Body of pancreas (tissue), 4 donors: ENCODE results near the gene OR2V2. TPM values are rescaled to one million over a fixed set of nuclear protein-coding genes. Genes with fewer than 3 reads are reported as not detected.
A peak's percentile ranks its signal among the peaks of the same experiment; 100 is the strongest.
"Not testable (repeated sequence)": the region's sequence is repeated elsewhere in the genome, so short reads cannot be mapped to it uniquely, and the experiment has no call there.

Experiments used
- ATAC-seq: fragments of 150-250 bp; one replicate; pipeline ENCODE4 v1.9.1; 2016
- DNase-seq, 4 donors: peaks; one replicate each; pipeline ENCODE4 v3.0.0-alpha.2; 2019
- H3K27ac ChIP-seq, 4 donors: fragments of 200-600 bp; sonication (generic); 1 replicate in 3 of 4; 2 replicates in 1 of 4; pipeline versions ENCODE4 v1.5.1 to v1.6.1; 2016 to 2019; ENCODE audit warnings: mild to moderate bottlenecking in 1 of 4, mixed read lengths in 1 of 4, moderate library complexity in 1 of 4
- H3K27me3 ChIP-seq, 2 donors: fragments of 200-600 bp; sonication (generic); one replicate each; pipeline ENCODE4 v1.6.0; 2016; ENCODE audit warnings: mild to moderate bottlenecking in 1 of 2
- H3K36me3 ChIP-seq, 2 donors: fragments of 200-600 bp; sonication (generic); replicated peaks in 1 of 2; 2 replicates each; pipeline ENCODE4 v1.5.1; 2016; ENCODE audit warnings: low read depth in 2 of 2; ENCODE audit not compliant: insufficient read depth in 1 of 2
- H3K4me1 ChIP-seq: fragments of 200-600 bp; sonication (generic); one replicate; pipeline ENCODE4 v1.6.0; 2016
- H3K4me3 ChIP-seq, 2 donors: fragments of 200-600 bp; sonication (generic); 1 replicate in 1 of 2; 2 replicates in 1 of 2; pipeline ENCODE4 v1.5.1; 2016 to 2019
- H3K9me3 ChIP-seq, 3 donors: fragments of 200-600 bp; sonication (generic); 1 replicate in 2 of 3; 2 replicates in 1 of 3; pipeline ENCODE4 v1.5.1; 2016
- POLR2A ChIP-seq, 3 donors: fragments of 450-650 bp; IDR thresholded peaks; one replicate each; pipeline ENCODE4 v1.6.1; 2016; ENCODE audit warnings: antibody characterized with exemption in 3 of 3, mild to moderate bottlenecking in 2 of 3
- WGBS, 2 donors: methylation state at CpG; one replicate each; pipeline ENCODE4 v1.1.5; 2017; 5-methylcytosine and 5-hydroxymethylcytosine counted together
- intact Hi-C: fragments of 100-400 bp; cut with DNase I; formaldehyde crosslinking; loops from one replicate; pipeline ENCODE4 v1.15.1; 2023
- total RNA-seq, 2 donors: library from RNA; depleted of rRNA; stranded (reverse); fragments of >200 nt; gene quantifications; one replicate each; pipeline ENCODE4 v1.1.0, GENCODE V29; 2016
- TF ChIP-seq, protein P1 (sequence below), 7 experiments: fragments of 450-650 bp in 4 of 7; fragments of 200-600 bp in 3 of 7; sonication (generic) in 3 of 7; IDR thresholded peaks; one replicate each; pipeline ENCODE4 v1.5.1; 2016 to 2019; ENCODE audit warnings: antibody characterized with exemption in 7 of 7

OR2V2 gene
- total RNA-seq, 2 donors from 2014 or later, result not detected

DNA sequence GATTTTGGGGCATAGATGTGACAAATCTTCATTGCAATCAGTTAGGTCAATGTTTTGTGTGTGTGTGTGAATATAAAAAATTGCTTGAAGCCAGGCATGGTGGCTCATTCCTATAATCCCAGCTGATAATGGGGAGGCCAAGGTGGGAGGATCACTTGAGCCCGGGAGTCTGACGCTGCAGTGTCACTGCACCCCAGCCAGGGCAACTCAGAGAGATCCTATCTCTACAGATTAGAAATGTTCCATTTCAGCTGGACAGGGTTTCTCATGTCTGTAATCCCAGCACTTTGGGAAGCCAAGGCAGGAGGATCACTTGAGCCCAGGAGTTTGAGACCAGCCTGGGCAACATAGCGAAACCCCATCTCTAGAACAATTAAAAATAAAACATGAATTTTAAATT lies 11.5 kb downstream of the OR2V2 start:
- Histone ChIP-seq H3K36me3 (no peaks in the 10 kb centered on the region), H3K27me3 (no peaks in the 10 kb centered on the region), H3K9me3 (no peaks in the 10 kb centered on the region), H3K4me3 (no peak overlapping the region), H3K4me1 (peaks cover 5% of the 10 kb centered on the region), H3K27ac (no peak overlapping the region)
- WGBS, 2 donors, result 81 to 84% methylated on average over 3 of the region's 3 CpGs
- TF ChIP-seq, protein P1, sequence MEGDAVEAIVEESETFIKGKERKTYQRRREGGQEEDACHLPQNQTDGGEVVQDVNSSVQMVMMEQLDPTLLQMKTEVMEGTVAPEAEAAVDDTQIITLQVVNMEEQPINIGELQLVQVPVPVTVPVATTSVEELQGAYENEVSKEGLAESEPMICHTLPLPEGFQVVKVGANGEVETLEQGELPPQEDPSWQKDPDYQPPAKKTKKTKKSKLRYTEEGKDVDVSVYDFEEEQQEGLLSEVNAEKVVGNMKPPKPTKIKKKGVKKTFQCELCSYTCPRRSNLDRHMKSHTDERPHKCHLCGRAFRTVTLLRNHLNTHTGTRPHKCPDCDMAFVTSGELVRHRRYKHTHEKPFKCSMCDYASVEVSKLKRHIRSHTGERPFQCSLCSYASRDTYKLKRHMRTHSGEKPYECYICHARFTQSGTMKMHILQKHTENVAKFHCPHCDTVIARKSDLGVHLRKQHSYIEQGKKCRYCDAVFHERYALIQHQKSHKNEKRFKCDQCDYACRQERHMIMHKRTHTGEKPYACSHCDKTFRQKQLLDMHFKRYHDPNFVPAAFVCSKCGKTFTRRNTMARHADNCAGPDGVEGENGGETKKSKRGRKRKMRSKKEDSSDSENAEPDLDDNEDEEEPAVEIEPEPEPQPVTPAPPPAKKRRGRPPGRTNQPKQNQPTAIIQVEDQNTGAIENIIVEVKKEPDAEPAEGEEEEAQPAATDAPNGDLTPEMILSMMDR (IDR thresholded peaks at IDR 0.05), result no peak
- no peak for TF ChIP-seq POLR2A (IDR thresholded peaks at IDR 0.05)
- no peak for ATAC-seq
- intact Hi-C loops, result loop anchor here (10.0 kb wide), 2 partner anchors 294 to 364 kb away; partner anchors contain the start of gene ZFP62
- DNase-seq, result no peak

GRCh38 chr5:181159286-181160151 lies 12.1 kb downstream of the OR2V2 start:
- ATAC-seq (peak; percentile 97), DNase-seq (peak; percentile 82 to 90 (median 86))
- Histone ChIP-seq H3K27ac (no peak overlapping the region), H3K4me1 (peaks cover 5% of the 10 kb centered on the region), H3K9me3 (no peaks in the 10 kb centered on the region), H3K36me3 (no peaks in the 10 kb centered on the region), H3K27me3 (no peaks in the 10 kb centered on the region), H3K4me3 (no peak overlapping the region)
- TF ChIP-seq POLR2A (IDR thresholded peaks at IDR 0.05), result no peak
- TF ChIP-seq, protein P1 (IDR thresholded peaks at IDR 0.05), result peak; percentile 79 to 89 (median 87)
- intact Hi-C loops, result loop anchor here (10.0 kb wide), 2 partner anchors 295 to 365 kb away; partner anchors contain the start of gene ZFP62
- 33 to 41% methylated on average over 16 of the region's 20 CpGs for WGBS, 2 donors

- H3K27ac ChIP-seq, result no peak overlapping the region
- DNase-seq, result peak in 1 of 4 donors; percentile 22
- 64 to 100% methylated on average over 1 to 17 of the region's 21 CpGs for WGBS, 2 donors
- peaks cover 5% of the 10 kb centered on the region for H3K4me1 ChIP-seq
- ATAC-seq, result no peak
- H3K36me3 ChIP-seq, result no peaks in the 10 kb centered on the region
- intact Hi-C loops, result no loop called here
- no peaks in the 10 kb centered on the region for H3K9me3 ChIP-seq
- H3K4me3 ChIP-seq, result no peak overlapping the region
- no peaks in the 10 kb centered on the region for H3K27me3 ChIP-seq
- TF ChIP-seq, protein P1 (IDR thresholded peaks at IDR 0.05), result no peak
- TF ChIP-seq POLR2A (IDR thresholded peaks at IDR 0.05), result no peak
Observed at GRCh38 chr5:181160152-181160754, 12.9 kb downstream of the OR2V2 start.

- ATAC-seq, intact Hi-C loops, H3K9me3 ChIP-seq, H3K27ac ChIP-seq, H3K36me3 ChIP-seq, DNase-seq, H3K27me3 ChIP-seq, H3K4me3 ChIP-seq, H3K4me1 ChIP-seq: not testable (repeated sequence)
- 21 to 45% methylated on average over 10 to 18 of the region's 48 CpGs for WGBS, 2 donors
Observed at GRCh38 chr5:181160755-181161533, 13.6 kb downstream of the OR2V2 start.
